HUES6 (cell line): ENCODE measurements around the gene PSMC1.

Experiments
- H3K27ac ChIP-seq: 2 replicates; pipeline ENCODE4 v1.7.0; 2013; ENCODE audit warnings: low read depth, mild to moderate bottlenecking, low read length, inconsistent platforms
- H3K27me3 ChIP-seq: 2 replicates; pipeline ENCODE4 v1.6.1; 2013; ENCODE audit warnings: low read length; ENCODE audit not compliant: control insufficient read depth, insufficient read depth
- H3K36me3 ChIP-seq: 2 replicates; pipeline ENCODE4 v1.6.1; 2013; ENCODE audit warnings: low read length; ENCODE audit not compliant: control insufficient read depth, insufficient read depth
- H3K4me1 ChIP-seq: 2 replicates; pipeline ENCODE4 v1.6.1; 2013; ENCODE audit warnings: low read length; ENCODE audit not compliant: control insufficient read depth, insufficient read depth
- H3K4me3 ChIP-seq: 2 replicates; pipeline ENCODE4 v1.5.1; 2013; ENCODE audit warnings: low read depth, low read length
- H3K9ac ChIP-seq: one replicate; pipeline ENCODE4 v1.6.1; 2013; ENCODE audit warnings: mild to moderate bottlenecking, low read length
- H3K9me3 ChIP-seq: 2 replicates; pipeline ENCODE4 v1.6.1; 2013; ENCODE audit warnings: low read depth, low read length; ENCODE audit not compliant: control insufficient read depth, insufficient read depth

PSMC1 gene

GRCh38 chr14:90276646-90277367, 20.5 kb downstream of the PSMC1 start:
- no peak overlapping the region for H3K4me3 ChIP-seq
- H3K27me3 ChIP-seq: no peaks in the 10 kb centered on the region
- no peak overlapping the region for H3K9ac ChIP-seq
- no peaks in the 10 kb centered on the region for H3K9me3 ChIP-seq
- H3K36me3 ChIP-seq: peaks cover 53% of the 10 kb centered on the region
- no peaks in the 10 kb centered on the region for H3K4me1 ChIP-seq
- no peak overlapping the region for H3K27ac ChIP-seq

DNA sequence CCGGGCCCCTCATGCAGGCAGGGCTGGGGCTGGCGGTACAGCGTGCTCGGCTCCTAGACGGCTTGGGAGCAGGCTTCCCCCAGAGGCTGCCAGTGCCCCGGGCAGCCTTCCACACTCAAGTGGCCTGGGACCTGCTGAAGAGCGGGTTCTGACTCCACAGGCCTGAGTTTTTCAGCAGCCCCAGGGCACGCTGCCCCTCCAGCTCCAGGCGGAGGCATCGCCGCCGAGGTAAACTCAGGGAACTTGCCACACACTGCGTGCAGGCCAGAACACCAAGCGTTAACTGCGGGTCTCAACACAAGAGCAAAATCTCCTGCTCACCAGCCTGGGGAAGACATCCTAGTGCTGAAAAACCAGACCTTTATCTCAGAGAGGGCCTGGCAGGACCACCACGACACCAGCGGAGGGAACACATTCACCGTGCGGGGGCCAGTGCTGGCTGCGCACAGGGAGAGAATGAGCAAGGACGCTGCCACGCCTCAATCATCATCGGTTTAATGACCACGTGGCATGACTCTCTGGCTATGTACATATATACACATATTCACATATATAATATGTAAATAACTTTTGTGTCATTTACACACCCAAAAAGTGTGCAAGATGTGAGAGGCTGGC, 21.3 kb downstream of the PSMC1 start:
- H3K27me3 ChIP-seq: no peaks in the 10 kb centered on the region
- H3K27ac ChIP-seq: no peak overlapping the region
- H3K9ac ChIP-seq: no peak overlapping the region
- H3K4me3 ChIP-seq: no peak overlapping the region
- H3K36me3 ChIP-seq: peaks cover 46% of the 10 kb centered on the region
- no peaks in the 10 kb centered on the region for H3K4me1 ChIP-seq
- no peaks in the 10 kb centered on the region for H3K9me3 ChIP-seq

DNA sequence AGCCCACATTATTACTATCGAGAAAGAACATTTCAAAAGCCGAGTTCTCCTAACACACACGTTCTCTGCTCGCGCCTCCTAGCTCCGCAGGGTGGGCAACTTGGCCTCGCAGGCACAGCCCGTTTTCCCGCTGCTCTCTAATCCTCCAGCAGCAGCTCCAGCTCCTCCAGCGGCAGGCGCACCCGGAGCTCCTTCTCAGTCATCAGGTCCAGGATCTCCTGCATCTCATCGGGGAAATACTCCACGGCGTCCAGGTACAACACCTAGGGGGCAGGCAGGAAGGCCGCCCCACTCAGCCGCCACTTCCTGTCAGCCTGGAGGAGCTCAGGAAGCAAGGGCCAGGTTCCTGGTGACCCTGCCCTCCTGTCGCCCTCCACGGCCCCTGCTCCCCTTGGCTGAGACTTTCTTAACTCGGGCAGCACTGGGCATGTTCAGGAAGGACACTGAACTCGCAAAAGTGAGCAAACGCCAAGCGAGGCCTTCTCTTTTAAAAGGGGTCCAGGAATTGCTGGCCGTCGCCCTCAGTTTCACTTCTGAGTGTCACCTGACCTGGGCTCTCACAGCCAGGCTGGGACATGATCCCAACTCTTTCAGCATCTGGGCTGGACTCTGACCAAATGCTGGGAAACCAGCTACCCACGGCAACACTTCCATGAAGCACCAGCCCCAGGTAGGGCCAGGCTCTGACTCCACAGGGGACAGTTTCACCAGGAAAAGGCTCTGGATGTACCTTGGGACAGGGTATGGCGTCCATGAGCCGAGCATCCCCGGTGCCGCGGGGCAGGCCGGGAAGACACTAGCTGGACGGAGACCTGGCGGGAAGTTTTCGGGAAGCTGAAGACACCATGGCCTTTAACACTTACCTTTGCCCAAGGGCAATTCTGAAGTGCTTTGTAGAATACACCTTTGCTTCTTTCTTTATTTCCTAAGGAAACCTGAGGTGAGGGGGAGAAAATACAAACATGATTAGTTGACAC, 22.1 kb downstream of the PSMC1 start:
- no peak overlapping the region for H3K4me3 ChIP-seq
- H3K9ac ChIP-seq: no peak overlapping the region
- H3K27me3 ChIP-seq: no peaks in the 10 kb centered on the region
- H3K27ac ChIP-seq: no peak overlapping the region
- H3K36me3 ChIP-seq: peaks cover 40% of the 10 kb centered on the region
- H3K9me3 ChIP-seq: no peaks in the 10 kb centered on the region
- H3K4me1 ChIP-seq: no peaks in the 10 kb centered on the region

- Histone ChIP-seq H3K4me3 (no peak overlapping the region), H3K4me1 (no peaks in the 10 kb centered on the region), H3K27ac (no peak overlapping the region), H3K9ac (no peak overlapping the region), H3K36me3 (peaks cover 38% of the 10 kb centered on the region), H3K27me3 (no peaks in the 10 kb centered on the region), H3K9me3 (no peaks in the 10 kb centered on the region)
Measured at GRCh38 chr14:90280096-90280495, 23.7 kb downstream of the PSMC1 start.

GRCh38 chr14:90281261-90281660, 24.9 kb downstream of the PSMC1 start:
- H3K4me3 ChIP-seq: no peak overlapping the region
- no peak overlapping the region for H3K27ac ChIP-seq

GRCh38 chr14:90281756-90282155, 25.4 kb downstream of the PSMC1 start:
- Histone ChIP-seq H3K27ac (no peak overlapping the region), H3K9ac (no peak overlapping the region), H3K4me3 (no peak overlapping the region), H3K4me1 (no peaks in the 10 kb centered on the region), H3K36me3 (peaks cover 44% of the 10 kb centered on the region), H3K27me3 (no peaks in the 10 kb centered on the region), H3K9me3 (no peaks in the 10 kb centered on the region)

More at GRCh38 chr14:90281261-90281660, 24.9 kb downstream of the PSMC1 start:
- Histone ChIP-seq H3K4me1 (no peaks in the 10 kb centered on the region), H3K9ac (no peak overlapping the region), H3K27me3 (no peaks in the 10 kb centered on the region), H3K9me3 (no peaks in the 10 kb centered on the region), H3K36me3 (peaks cover 42% of the 10 kb centered on the region)

DNA sequence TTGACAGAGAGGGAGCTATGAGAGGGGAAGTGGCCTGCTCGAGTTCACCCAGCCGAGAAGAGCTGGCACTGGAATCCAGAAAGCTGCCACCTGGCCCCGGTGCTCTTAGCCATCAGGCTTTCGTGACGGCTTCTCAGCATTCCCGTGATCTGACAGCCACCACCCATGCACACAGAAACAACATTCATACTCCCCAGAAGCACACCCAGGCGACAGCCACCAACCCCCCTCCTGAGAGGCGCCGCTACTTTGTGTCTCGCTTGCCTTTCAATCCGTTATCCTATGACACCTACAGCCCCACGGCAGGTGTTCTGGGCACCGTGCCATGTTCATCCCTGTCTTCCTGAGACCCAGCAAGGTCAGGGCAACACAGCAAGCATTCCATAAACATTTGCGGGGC, 31.4 kb downstream of the PSMC1 start:
- no peak overlapping the region for H3K9ac ChIP-seq
- H3K4me1 ChIP-seq: peaks cover 11% of the 10 kb centered on the region
- H3K36me3 ChIP-seq: peaks cover 59% of the 10 kb centered on the region
- H3K27me3 ChIP-seq: no peaks in the 10 kb centered on the region
- no peaks in the 10 kb centered on the region for H3K9me3 ChIP-seq
- H3K27ac ChIP-seq: no peak overlapping the region
- no peak overlapping the region for H3K4me3 ChIP-seq

DNA sequence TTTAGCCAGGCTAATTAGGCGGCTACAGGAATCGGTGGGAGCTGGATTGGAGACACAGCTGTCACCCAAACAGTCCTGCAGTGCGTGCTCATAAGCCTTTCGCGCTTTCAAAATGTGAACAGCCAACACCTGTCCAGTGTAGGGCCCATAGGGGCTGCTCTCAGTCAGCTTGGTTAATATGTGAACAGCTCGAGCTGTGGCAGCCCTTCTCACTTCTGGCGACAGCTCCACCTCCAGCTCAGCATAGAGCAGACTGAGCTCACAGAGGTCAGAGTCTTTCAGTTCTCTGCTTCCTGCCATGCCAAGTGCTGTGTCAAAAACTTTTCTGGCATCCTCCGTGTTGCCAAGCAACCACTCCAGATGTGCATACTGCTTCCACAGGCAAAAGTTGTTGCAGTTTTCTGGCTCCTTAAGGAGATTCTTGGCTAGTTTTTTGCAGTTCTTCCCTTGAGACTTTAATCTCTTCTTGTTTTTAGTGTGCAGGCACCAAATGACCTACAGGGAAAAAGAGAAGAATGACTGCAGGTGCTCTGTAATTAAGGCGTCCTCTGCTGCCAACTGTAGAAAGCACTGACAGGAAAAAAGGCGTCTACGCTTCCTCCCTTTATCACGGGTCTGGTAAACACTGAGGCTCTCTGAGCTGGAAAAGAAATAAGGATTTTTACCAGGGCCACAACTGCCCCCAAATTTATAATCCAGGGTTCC, 32.5 kb downstream of the PSMC1 start:
- H3K9ac ChIP-seq: no peak overlapping the region
- no peaks in the 10 kb centered on the region for H3K27me3 ChIP-seq
- peaks cover 61% of the 10 kb centered on the region for H3K36me3 ChIP-seq
- no peak overlapping the region for H3K4me3 ChIP-seq
- H3K9me3 ChIP-seq: no peaks in the 10 kb centered on the region
- H3K4me1 ChIP-seq: peaks cover 11% of the 10 kb centered on the region
- H3K27ac ChIP-seq: no peak overlapping the region

DNA sequence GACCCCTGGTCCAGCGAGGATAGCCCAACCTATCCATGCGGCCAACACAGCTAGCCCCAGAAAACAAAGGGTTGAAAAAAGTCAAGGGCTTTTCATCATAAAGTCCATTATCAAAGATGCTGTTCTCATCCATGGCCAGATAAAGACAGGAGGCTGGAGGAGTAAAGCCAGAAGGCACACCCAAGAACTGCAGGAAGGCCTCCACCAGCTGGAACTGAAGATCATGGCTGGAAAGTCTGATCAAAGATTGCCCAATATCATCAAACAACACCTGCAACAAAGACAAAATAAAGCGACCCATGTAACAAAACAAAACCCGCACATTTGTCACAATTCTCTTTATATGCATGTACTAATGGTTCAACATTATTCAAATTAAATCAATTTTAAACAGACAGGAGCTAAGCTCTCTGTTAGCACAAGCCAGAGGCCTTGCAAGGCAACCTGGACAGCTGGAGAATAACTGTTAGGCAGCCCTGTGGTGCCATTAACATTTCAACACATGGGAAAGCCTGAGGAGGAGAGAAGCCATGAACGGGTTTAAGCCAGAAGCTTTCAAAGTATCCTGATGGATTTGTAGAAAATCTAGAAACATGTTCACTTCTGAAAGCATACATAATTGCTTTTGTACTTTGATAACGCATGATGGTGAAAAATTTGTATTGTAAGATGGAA, 34.1 kb downstream of the PSMC1 start:
- Histone ChIP-seq H3K4me1 (peaks cover 11% of the 10 kb centered on the region), H3K27me3 (no peaks in the 10 kb centered on the region), H3K4me3 (no peak overlapping the region), H3K27ac (peak overlapping the region; percentile 25; the same call in 1 of the 2 replicates), H3K36me3 (peaks cover 58% of the 10 kb centered on the region), H3K9ac (no peak overlapping the region), H3K9me3 (no peaks in the 10 kb centered on the region)

DNA sequence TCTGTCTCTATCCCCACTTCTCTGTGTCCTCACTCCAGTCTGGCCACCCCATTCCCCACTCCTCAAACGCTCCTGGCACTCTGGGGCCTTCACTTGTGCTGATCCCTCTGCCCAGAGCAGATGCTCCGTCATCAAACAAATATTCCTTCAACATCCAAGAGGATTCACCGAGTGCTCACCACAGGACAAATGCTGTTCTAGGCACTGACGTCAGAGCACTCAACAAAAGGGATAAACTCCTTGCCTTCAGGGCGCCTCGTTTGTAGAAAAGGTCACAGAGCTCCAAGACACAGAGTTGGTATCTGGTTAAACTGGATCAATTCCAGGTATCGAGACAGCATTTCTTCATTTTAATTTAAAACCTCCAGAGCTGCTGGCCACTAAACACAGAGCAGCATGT, 35.3 kb downstream of the PSMC1 start:
- Histone ChIP-seq H3K27ac (no peak overlapping the region), H3K9ac (no peak overlapping the region), H3K4me1 (peaks cover 11% of the 10 kb centered on the region), H3K4me3 (no peak overlapping the region), H3K9me3 (no peaks in the 10 kb centered on the region), H3K27me3 (no peaks in the 10 kb centered on the region), H3K36me3 (peaks cover 55% of the 10 kb centered on the region)
